ENCODE measurements around the gene CCDC167. TPM values are rescaled to one million over a fixed set of nuclear protein-coding genes. Genes with fewer than 3 reads are reported as not detected.

CCDC167 gene
- total RNA-seq, 1 experiment from 2014 or later: 31.5 TPM

GRCh38 chr6:37531437-37532036 is 31.8 kb upstream of the CCDC167 start:
- ChIA-PET POLR2A (ENCODE audit: low non-redundant PET) (no interaction called here), CTCF (no interaction called here)
- Histone ChIP-seq H3K9me3 (ENCODE audit: low read depth, low read length, poor library complexity, severe bottlenecking) (no peaks in the 10 kb centered on the region), H3K4me1 (ENCODE audit: insufficient read depth, low read length, poor library complexity, severe bottlenecking) (peaks cover 16% of the 10 kb centered on the region), H3K4me3 (ENCODE audit: low read depth, low read length, poor library complexity, severe bottlenecking) (no peak overlapping the region), H3K27ac (ENCODE audit: low read depth, low read length, poor library complexity, severe bottlenecking) (no peak overlapping the region), H3K36me3 (ENCODE audit: insufficient read depth, low read length, poor library complexity, severe bottlenecking) (no peaks in the 10 kb centered on the region), H3K27me3 (replicated peaks; ENCODE audit: insufficient read depth, low read depth, low read length, poor library complexity) (peaks cover 39% of the 10 kb centered on the region)
- intact Hi-C loops (cut with micrococcal nuclease; ENCODE audit: unreplicated experiment): no loop called here
- no TSS peak for BruUV-seq (replicated peaks)
- no peak for DNase-seq (ENCODE audit: low spot score)
- TF ChIP-seq CTCF (conservative IDR thresholded peaks at IDR 0.05; ENCODE audit: low read depth, low read length) (no peak), EZH2 (IDR thresholded peaks at IDR 0.05; ENCODE audit: borderline replicate concordance, low read depth, low read length, poor library complexity, severe bottlenecking) (no peak)

- no peak for DNase-seq (ENCODE audit: low spot score)
- ChIA-PET CTCF (no interaction called here), POLR2A (ENCODE audit: low non-redundant PET) (no interaction called here)
- no peak overlapping the region for H3K4me3 ChIP-seq (ENCODE audit: low read depth, low read length, poor library complexity, severe bottlenecking)
- intact Hi-C loops (cut with micrococcal nuclease; ENCODE audit: unreplicated experiment): no loop called here
- no peak overlapping the region for H3K27ac ChIP-seq (ENCODE audit: low read depth, low read length, poor library complexity, severe bottlenecking)
- H3K9me3 ChIP-seq (ENCODE audit: low read depth, low read length, poor library complexity, severe bottlenecking): no peaks in the 10 kb centered on the region
- BruUV-seq (replicated peaks): no TSS peak
- H3K4me1 ChIP-seq (ENCODE audit: insufficient read depth, low read length, poor library complexity, severe bottlenecking): peaks cover 13% of the 10 kb centered on the region
- TF ChIP-seq CTCF (conservative IDR thresholded peaks at IDR 0.05; ENCODE audit: low read depth, low read length) (no peak), EZH2 (IDR thresholded peaks at IDR 0.05; ENCODE audit: borderline replicate concordance, low read depth, low read length, poor library complexity, severe bottlenecking) (no peak)
- no peaks in the 10 kb centered on the region for H3K36me3 ChIP-seq (ENCODE audit: insufficient read depth, low read length, poor library complexity, severe bottlenecking)
- peaks cover 34% of the 10 kb centered on the region for H3K27me3 ChIP-seq (replicated peaks; ENCODE audit: insufficient read depth, low read depth, low read length, poor library complexity)
Measured at GRCh38 chr6:37531026-37531425, 31.3 kb upstream of the CCDC167 start.

GRCh38 chr6:37530297-37530696 is 30.6 kb upstream of the CCDC167 start:
- Histone ChIP-seq H3K27ac (ENCODE audit: low read depth, low read length, poor library complexity, severe bottlenecking) (no peak overlapping the region), H3K4me1 (ENCODE audit: insufficient read depth, low read length, poor library complexity, severe bottlenecking) (peaks cover 6% of the 10 kb centered on the region), H3K4me3 (ENCODE audit: low read depth, low read length, poor library complexity, severe bottlenecking) (no peak overlapping the region), H3K9me3 (ENCODE audit: low read depth, low read length, poor library complexity, severe bottlenecking) (no peaks in the 10 kb centered on the region), H3K27me3 (replicated peaks; ENCODE audit: insufficient read depth, low read depth, low read length, poor library complexity) (peaks cover 27% of the 10 kb centered on the region), H3K36me3 (ENCODE audit: insufficient read depth, low read length, poor library complexity, severe bottlenecking) (no peaks in the 10 kb centered on the region)
- ChIA-PET CTCF (no interaction called here), POLR2A (ENCODE audit: low non-redundant PET) (no interaction called here)
- TF ChIP-seq CTCF (conservative IDR thresholded peaks at IDR 0.05; ENCODE audit: low read depth, low read length) (no peak), EZH2 (IDR thresholded peaks at IDR 0.05; ENCODE audit: borderline replicate concordance, low read depth, low read length, poor library complexity, severe bottlenecking) (no peak)
- no TSS peak for BruUV-seq (replicated peaks)
- no peak for DNase-seq (ENCODE audit: low spot score)
- intact Hi-C loops (cut with micrococcal nuclease; ENCODE audit: unreplicated experiment): no loop called here

Data from A673 (cell line).